Measurements from ENCODE around the gene CTH. TPM values are rescaled to one million over a fixed set of nuclear protein-coding genes. Genes with fewer than 3 reads are reported as not detected.

The CTH gene
- total and polyA plus RNA-seq, 4 donors: 8.9 to 49.4 (median 44.8) TPM

DNA sequence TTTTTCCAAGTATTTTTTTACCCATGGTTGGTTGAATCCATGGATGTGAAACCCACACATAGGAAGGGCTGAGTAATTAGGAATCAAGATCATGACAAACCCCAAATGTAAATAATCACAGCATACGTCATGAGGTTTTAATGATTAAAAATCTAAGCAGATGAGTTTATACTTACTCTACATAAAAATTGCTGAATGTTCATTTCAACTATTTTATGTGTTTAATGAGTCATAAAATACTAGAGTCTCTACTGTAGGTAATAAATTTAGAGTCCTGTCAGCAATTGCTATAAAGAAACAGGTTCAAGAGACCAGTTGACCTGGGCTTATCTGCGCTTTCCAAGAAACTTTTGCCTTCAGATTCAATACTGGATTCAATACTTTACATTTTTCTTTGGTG lies 18.2 kb downstream of the CTH start:
- peaks cover 0 to 14% (median 9%) of the 10 kb centered on the region in 4 donors for H3K4me1 ChIP-seq (ENCODE audit: control insufficient read depth in 4 of 4, insufficient read depth in 4 of 4, low read length in 3 of 4)
- H3K27ac ChIP-seq (ENCODE audit: low read depth in 1 of 2, low read length in 2 of 2): no peak overlapping the region
- H3K36me3 ChIP-seq (ENCODE audit: control insufficient read depth in 4 of 4, insufficient read depth in 3 of 4, low read depth in 1 of 4, low read length in 3 of 4): peaks cover 7 to 59% (median 39%) of the 10 kb centered on the region in 4 donors
- TF ChIP-seq FOXA2 (IDR thresholded peaks at IDR 0.05): no peak
- no peak for TF ChIP-seq FOXA1 (IDR thresholded peaks at IDR 0.05)
- no peak for TF ChIP-seq RAD21 (IDR thresholded peaks at IDR 0.05)
- DNase-seq (ENCODE audit: low spot score): no peak
- no peak overlapping the region for H3K9ac ChIP-seq (ENCODE audit: low read depth in 1 of 2, low read length in 2 of 2)
- H3K27me3 ChIP-seq (ENCODE audit: control insufficient read depth in 4 of 4, insufficient read depth in 4 of 4, low read length in 3 of 4): no peaks in the 10 kb centered on the region
- H3K9me3 ChIP-seq (ENCODE audit: control insufficient read depth in 4 of 4, low read length in 3 of 4): no peaks in the 10 kb centered on the region
- 89% methylated on average over 2 of the region's 2 CpGs for WGBS
- no peak overlapping the region for H3K4me3 ChIP-seq (ENCODE audit: low read depth in 1 of 3, low read length in 3 of 3)

DNA sequence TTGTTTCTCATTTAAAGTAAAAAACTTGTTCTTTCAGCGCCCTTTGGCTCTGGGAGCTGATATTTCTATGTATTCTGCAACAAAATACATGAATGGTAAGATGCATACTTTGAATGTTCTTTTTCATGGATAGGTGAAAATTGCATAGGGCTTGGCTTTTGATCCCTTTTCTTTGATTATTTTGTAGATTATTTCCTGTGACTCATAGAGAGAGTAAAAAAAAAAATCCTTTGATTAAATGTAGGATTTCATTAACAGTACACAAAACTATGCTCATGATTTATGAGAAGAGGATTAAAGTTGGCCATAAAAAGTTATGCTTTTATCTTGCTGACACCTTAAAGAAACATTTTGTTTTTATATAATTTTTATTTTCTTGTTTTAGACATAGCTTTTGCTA lies 18.7 kb downstream of the CTH start:
- no peak overlapping the region for H3K27ac ChIP-seq (ENCODE audit: low read depth in 1 of 2, low read length in 2 of 2)
- no peaks in the 10 kb centered on the region for H3K9me3 ChIP-seq (ENCODE audit: control insufficient read depth in 4 of 4, low read length in 3 of 4)
- no peak for TF ChIP-seq HNF4G (IDR thresholded peaks at IDR 0.05)
- TF ChIP-seq, protein P1, sequence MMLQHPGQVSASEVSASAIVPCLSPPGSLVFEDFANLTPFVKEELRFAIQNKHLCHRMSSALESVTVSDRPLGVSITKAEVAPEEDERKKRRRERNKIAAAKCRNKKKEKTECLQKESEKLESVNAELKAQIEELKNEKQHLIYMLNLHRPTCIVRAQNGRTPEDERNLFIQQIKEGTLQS (IDR thresholded peaks at IDR 0.05): no peak
- TF ChIP-seq, protein P2, sequence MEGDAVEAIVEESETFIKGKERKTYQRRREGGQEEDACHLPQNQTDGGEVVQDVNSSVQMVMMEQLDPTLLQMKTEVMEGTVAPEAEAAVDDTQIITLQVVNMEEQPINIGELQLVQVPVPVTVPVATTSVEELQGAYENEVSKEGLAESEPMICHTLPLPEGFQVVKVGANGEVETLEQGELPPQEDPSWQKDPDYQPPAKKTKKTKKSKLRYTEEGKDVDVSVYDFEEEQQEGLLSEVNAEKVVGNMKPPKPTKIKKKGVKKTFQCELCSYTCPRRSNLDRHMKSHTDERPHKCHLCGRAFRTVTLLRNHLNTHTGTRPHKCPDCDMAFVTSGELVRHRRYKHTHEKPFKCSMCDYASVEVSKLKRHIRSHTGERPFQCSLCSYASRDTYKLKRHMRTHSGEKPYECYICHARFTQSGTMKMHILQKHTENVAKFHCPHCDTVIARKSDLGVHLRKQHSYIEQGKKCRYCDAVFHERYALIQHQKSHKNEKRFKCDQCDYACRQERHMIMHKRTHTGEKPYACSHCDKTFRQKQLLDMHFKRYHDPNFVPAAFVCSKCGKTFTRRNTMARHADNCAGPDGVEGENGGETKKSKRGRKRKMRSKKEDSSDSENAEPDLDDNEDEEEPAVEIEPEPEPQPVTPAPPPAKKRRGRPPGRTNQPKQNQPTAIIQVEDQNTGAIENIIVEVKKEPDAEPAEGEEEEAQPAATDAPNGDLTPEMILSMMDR (IDR thresholded peaks at IDR 0.05; ENCODE audit: low read depth, low read length, missing input control): no peak
- TF ChIP-seq FOXA2 (IDR thresholded peaks at IDR 0.05): no peak
- TF ChIP-seq RXRA (IDR thresholded peaks at IDR 0.05): no peak
- TF ChIP-seq EGR1 (IDR thresholded peaks at IDR 0.05; ENCODE audit: low read depth in 2 of 2): no peak
- TF ChIP-seq, protein P3, sequence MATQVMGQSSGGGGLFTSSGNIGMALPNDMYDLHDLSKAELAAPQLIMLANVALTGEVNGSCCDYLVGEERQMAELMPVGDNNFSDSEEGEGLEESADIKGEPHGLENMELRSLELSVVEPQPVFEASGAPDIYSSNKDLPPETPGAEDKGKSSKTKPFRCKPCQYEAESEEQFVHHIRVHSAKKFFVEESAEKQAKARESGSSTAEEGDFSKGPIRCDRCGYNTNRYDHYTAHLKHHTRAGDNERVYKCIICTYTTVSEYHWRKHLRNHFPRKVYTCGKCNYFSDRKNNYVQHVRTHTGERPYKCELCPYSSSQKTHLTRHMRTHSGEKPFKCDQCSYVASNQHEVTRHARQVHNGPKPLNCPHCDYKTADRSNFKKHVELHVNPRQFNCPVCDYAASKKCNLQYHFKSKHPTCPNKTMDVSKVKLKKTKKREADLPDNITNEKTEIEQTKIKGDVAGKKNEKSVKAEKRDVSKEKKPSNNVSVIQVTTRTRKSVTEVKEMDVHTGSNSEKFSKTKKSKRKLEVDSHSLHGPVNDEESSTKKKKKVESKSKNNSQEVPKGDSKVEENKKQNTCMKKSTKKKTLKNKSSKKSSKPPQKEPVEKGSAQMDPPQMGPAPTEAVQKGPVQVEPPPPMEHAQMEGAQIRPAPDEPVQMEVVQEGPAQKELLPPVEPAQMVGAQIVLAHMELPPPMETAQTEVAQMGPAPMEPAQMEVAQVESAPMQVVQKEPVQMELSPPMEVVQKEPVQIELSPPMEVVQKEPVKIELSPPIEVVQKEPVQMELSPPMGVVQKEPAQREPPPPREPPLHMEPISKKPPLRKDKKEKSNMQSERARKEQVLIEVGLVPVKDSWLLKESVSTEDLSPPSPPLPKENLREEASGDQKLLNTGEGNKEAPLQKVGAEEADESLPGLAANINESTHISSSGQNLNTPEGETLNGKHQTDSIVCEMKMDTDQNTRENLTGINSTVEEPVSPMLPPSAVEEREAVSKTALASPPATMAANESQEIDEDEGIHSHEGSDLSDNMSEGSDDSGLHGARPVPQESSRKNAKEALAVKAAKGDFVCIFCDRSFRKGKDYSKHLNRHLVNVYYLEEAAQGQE (IDR thresholded peaks at IDR 0.05): no peak
- no peak for TF ChIP-seq TAF1 (conservative IDR thresholded peaks at IDR 0.05)
- no peak for TF ChIP-seq HNF4A (conservative IDR thresholded peaks at IDR 0.05)
- TF ChIP-seq, protein P4, sequence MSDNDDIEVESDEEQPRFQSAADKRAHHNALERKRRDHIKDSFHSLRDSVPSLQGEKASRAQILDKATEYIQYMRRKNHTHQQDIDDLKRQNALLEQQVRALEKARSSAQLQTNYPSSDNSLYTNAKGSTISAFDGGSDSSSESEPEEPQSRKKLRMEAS (IDR thresholded peaks at IDR 0.05): no peak
- no peak for DNase-seq (ENCODE audit: low spot score)
- 95% methylated on average over 1 of the region's 1 CpG for WGBS
- H3K9ac ChIP-seq (ENCODE audit: low read depth in 1 of 2, low read length in 2 of 2): no peak overlapping the region
- peaks cover 8 to 58% (median 41%) of the 10 kb centered on the region in 4 donors for H3K36me3 ChIP-seq (ENCODE audit: control insufficient read depth in 4 of 4, insufficient read depth in 3 of 4, low read depth in 1 of 4, low read length in 3 of 4)
- no peak overlapping the region for H3K4me3 ChIP-seq (ENCODE audit: low read depth in 1 of 3, low read length in 3 of 3)
- no peaks in the 10 kb centered on the region for H3K27me3 ChIP-seq (ENCODE audit: control insufficient read depth in 4 of 4, insufficient read depth in 4 of 4, low read length in 3 of 4)
- H3K4me1 ChIP-seq (ENCODE audit: control insufficient read depth in 4 of 4, insufficient read depth in 4 of 4, low read length in 3 of 4): peaks cover 0 to 14% (median 9%) of the 10 kb centered on the region in 4 donors

DNA sequence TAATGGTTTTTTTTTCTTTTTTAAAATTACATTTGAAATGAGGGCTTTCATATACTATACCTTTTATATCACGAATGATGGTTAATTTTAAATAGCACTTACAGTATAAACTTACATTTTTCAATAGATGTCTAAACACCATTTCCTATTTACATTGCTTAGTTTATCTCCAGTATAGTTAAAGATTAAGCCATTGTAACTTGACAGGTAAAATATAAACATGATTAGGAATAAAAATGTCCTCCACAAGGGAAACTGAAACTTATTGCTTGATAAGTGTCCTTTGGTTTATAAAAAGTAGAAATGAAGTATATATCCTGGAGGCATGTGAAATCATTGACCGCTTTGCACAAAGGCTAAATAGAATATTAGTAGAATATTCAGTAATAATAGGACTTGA lies 20.2 kb downstream of the CTH start:
- Histone ChIP-seq H3K9me3 (ENCODE audit: control insufficient read depth in 4 of 4, low read length in 3 of 4) (no peaks in the 10 kb centered on the region), H3K27me3 (ENCODE audit: control insufficient read depth in 4 of 4, insufficient read depth in 4 of 4, low read length in 3 of 4) (no peaks in the 10 kb centered on the region), H3K4me1 (ENCODE audit: control insufficient read depth in 4 of 4, insufficient read depth in 4 of 4, low read length in 3 of 4) (peaks cover 0 to 14% (median 9%) of the 10 kb centered on the region in 4 donors), H3K27ac (ENCODE audit: low read depth in 1 of 2, low read length in 2 of 2) (no peak overlapping the region), H3K4me3 (ENCODE audit: low read depth in 1 of 3, low read length in 3 of 3) (no peak overlapping the region), H3K36me3 (ENCODE audit: control insufficient read depth in 4 of 4, insufficient read depth in 3 of 4, low read depth in 1 of 4, low read length in 3 of 4) (peaks cover 6 to 57% (median 40%) of the 10 kb centered on the region in 4 donors), H3K9ac (ENCODE audit: low read depth in 1 of 2, low read length in 2 of 2) (no peak overlapping the region)
- DNase-seq (ENCODE audit: low spot score): no peak
- TF ChIP-seq YY1 (IDR thresholded peaks at IDR 0.05) (no peak), EGR1 (IDR thresholded peaks at IDR 0.05; ENCODE audit: low read depth in 2 of 2) (no peak), HNF4A (conservative IDR thresholded peaks at IDR 0.05) (no peak), GABPA (IDR thresholded peaks at IDR 0.05 in 1 of 2, conservative IDR thresholded peaks at IDR 0.05 in 1 of 2) (no peak), TAF1 (conservative IDR thresholded peaks at IDR 0.05) (no peak), NR2F2 (IDR thresholded peaks at IDR 0.05) (no peak), FOXA1 (IDR thresholded peaks at IDR 0.05) (no peak), FOXA2 (IDR thresholded peaks at IDR 0.05) (no peak), RXRA (IDR thresholded peaks at IDR 0.05) (no peak), RAD21 (IDR thresholded peaks at IDR 0.05) (no peak)
- TF ChIP-seq, protein P2 (IDR thresholded peaks at IDR 0.05; ENCODE audit: low read depth, low read length, missing input control): no peak
- TF ChIP-seq, protein P5, sequence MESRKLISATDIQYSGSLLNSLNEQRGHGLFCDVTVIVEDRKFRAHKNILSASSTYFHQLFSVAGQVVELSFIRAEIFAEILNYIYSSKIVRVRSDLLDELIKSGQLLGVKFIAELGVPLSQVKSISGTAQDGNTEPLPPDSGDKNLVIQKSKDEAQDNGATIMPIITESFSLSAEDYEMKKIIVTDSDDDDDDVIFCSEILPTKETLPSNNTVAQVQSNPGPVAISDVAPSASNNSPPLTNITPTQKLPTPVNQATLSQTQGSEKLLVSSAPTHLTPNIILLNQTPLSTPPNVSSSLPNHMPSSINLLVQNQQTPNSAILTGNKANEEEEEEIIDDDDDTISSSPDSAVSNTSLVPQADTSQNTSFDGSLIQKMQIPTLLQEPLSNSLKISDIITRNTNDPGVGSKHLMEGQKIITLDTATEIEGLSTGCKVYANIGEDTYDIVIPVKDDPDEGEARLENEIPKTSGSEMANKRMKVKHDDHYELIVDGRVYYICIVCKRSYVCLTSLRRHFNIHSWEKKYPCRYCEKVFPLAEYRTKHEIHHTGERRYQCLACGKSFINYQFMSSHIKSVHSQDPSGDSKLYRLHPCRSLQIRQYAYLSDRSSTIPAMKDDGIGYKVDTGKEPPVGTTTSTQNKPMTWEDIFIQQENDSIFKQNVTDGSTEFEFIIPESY (IDR thresholded peaks at IDR 0.05): no peak
- TF ChIP-seq, protein P1 (IDR thresholded peaks at IDR 0.05): no peak
- 65% methylated on average over 2 of the region's 2 CpGs for WGBS

Measured in liver (tissue), 9 donors.